ENCODE measurements around the gene TMEM269.

The TMEM269 gene

GRCh38 chr1:42784946-42785693, at the start of gene TMEM269:
Gene TMEM269 (plus strand): TSS chr1:42784991. CDS start chr1:42789894, 4,903 bp downstream.
- DNase-seq, result peak; percentile 52

- no peak for DNase-seq
Measured at GRCh38 chr1:42735056-42735455, 49.7 kb upstream of the TMEM269 start.

- DNase-seq, result no peak
Measured at GRCh38 chr1:42735477-42736105, 49.2 kb upstream of the TMEM269 start.

- DNase-seq, result no peak
Measured at GRCh38 chr1:42736152-42736551, 48.6 kb upstream of the TMEM269 start.

GRCh38 chr1:42736571-42737200, 48.1 kb upstream of the TMEM269 start:
- DNase-seq, result no peak

- DNase-seq, result no peak
Measured at GRCh38 chr1:42737257-42737656, 47.5 kb upstream of the TMEM269 start.

- no peak for DNase-seq
Measured at GRCh38 chr1:42737986-42738677, 46.7 kb upstream of the TMEM269 start.

GRCh38 chr1:42738678-42739226, 46.0 kb upstream of the TMEM269 start:
- no peak for DNase-seq

- no peak for DNase-seq
Measured at GRCh38 chr1:42739753-42740700, 44.8 kb upstream of the TMEM269 start, which contains the start of gene CLDN19. Gene CLDN19 (minus strand): TSS chr1:42740236. CDS start chr1:42740063, 173 bp downstream.

GRCh38 chr1:42740851-42741580, 43.8 kb upstream of the TMEM269 start:
- DNase-seq, result no peak

GRCh38 chr1:42741706-42742105, 43.1 kb upstream of the TMEM269 start:
- DNase-seq, result no peak

GRCh38 chr1:42742141-42742540, 42.6 kb upstream of the TMEM269 start:
- no peak for DNase-seq

GRCh38 chr1:42742617-42743316, 42.0 kb upstream of the TMEM269 start:
- no peak for DNase-seq

GRCh38 chr1:42743317-42744147, 41.3 kb upstream of the TMEM269 start:
- no peak for DNase-seq

- no peak for DNase-seq
Measured at GRCh38 chr1:42744148-42744413, 40.7 kb upstream of the TMEM269 start.

GRCh38 chr1:42745851-42746250, 38.9 kb upstream of the TMEM269 start:
- no peak for DNase-seq

- DNase-seq, result no peak
Measured at GRCh38 chr1:42746436-42747105, 38.2 kb upstream of the TMEM269 start.

GRCh38 chr1:42747125-42747524, 37.7 kb upstream of the TMEM269 start:
- DNase-seq, result peak; percentile 59

GRCh38 chr1:42748021-42748420, 36.8 kb upstream of the TMEM269 start:
- no peak for DNase-seq

Measured in stimulated activated CD4-positive, alpha-beta T cell treated with anti-CD3 and anti-CD28 coated beads, Interleukin-4, amount 100 ng/mL, for 1 hour (primary cell).